HS-5 (cell line): ENCODE data around the gene PRKCB.

ENCODE experiments used
- DNase-seq: peaks from one replicate; pipeline ENCODE4 v3.0.0-alpha.2; 2012; ENCODE audit warnings: low read depth

The PRKCB gene

DNA sequence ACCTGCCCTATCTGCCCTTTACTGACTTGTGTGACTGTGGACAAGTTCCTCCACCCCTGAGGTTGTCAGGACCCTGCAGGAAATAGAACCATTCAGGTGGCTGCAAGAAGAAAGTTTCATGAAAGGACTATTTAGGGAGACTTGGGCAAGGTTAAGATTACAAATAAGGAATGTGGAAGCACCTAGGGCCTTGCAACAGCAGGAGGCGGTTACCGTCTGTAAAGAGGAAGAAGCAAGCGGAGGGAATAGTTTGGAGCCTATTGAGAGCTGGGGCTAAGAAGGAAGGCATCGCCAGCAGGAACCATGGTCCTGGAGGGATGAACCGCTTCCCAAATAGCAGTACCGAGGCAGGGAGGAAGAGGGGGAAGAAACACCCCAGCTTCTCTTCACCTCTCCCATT, 132.4 kb downstream of the PRKCB start:
- DNase-seq: no peak

DNA sequence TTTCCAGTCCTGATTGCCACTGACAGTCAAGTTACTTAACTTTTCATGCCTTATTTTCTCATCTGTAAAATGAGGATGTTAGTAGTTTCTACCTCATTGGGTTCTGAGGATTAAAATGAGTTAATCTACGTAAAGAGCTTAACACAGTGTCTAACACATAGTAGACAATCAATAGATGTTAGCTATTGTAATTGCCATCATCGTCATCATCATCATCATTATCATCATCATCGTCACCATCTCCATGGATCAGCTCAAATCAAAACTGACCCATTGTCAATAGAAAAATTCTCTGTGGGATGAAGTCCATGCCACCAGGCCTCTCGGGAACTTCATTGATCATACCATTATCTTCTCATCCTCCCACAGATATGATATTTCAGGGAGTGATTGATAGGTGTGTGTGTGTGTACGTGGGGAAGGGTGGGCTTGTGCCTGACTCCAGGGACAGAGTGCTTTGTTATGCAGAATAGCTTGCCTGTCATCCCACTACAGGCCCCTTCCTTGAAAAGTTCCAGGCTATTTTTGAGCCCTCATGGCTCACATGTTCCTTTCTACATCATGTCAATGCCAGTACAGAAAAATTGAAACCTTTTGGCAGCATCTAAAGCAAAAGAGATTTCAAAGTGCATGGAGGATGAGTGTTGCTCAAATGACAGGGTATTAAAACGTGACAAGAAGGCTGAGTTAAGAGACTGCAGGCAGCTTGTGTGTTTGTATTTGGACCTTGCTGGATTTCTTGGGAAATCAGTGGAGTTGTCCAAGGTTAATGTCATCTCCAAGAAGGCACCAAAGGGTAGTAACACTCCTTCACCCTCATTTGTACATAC, 133.9 kb downstream of the PRKCB start:
- no peak for DNase-seq

DNA sequence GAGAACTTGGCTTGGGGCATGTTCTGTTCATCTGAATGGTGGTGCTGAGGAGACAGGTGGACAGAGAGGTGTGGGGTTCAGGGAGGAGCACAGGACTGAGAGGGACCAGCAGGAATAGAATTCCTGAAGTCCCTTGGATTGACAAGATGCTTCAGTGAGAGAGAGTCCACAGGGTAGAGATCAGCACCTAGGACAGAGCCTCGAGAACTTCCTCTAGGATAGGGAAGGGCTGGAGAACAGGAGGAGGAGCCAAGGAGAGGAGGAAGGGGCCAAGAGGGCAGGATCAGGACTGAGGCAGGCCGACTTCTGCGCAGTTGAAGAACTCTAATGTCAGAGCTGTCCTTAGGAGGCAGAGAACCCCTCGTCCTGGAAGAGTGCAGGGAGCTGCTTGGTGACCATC, 138.4 kb downstream of the PRKCB start:
- no peak for DNase-seq

DNA sequence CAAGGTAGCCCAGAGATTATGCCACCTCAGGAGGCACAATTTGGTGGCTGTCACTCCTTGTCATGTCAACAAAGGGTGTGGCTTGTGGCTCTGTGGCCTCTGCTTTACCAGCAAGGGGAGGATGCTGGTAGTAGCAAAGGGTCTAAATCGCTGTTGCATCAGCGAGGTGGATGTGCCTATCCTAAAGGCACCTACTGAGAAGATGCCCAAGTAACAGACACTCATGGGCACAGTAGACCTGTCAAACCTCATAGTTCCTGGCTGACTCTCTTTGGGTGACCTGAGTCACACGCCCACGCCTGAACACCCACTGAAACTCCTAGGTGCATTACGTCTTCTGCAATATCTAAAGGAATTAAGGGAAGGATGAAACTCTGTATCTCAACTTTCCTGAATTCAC, 139.5 kb downstream of the PRKCB start:
- no peak for DNase-seq

DNA sequence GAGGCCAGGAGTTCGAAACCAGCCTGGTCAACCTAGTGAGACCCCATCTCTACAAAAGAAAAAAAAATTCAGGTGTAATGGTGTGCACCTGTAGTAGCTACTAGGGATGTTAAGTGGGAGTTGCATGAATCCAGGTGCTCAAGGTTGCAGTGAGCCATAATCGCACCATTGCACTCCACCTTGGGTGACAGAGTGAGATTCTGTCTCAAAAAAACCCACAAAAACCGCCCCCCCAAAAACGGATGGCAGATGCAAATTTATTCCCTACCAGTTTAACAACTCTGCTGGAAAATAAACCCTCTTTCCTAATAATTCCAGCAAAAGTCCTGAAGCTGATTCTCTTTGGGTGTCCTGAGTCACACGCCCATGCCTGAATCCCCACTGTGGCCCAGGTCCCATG, 140.3 kb downstream of the PRKCB start:
- no peak for DNase-seq

DNA sequence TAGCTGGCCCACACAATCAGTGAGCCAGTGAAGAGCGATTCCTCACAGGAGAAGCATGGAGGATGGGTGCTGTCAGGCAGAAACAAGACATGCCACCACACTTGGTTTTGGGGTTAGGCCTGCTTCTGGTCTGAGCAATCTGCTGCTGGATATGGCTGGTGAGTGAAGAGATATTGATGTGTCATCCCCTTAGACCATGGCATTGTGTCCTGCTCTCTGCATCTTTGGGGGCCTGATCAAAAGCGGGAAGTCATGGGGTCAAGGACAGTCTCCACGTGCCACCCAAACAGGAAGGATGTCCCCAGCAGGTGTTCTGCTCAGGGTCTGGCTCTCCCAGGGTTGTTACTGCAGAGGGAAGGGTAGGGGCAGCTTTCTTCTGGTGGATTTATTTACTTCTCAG, 140.7 kb downstream of the PRKCB start:
- no peak for DNase-seq

DNA sequence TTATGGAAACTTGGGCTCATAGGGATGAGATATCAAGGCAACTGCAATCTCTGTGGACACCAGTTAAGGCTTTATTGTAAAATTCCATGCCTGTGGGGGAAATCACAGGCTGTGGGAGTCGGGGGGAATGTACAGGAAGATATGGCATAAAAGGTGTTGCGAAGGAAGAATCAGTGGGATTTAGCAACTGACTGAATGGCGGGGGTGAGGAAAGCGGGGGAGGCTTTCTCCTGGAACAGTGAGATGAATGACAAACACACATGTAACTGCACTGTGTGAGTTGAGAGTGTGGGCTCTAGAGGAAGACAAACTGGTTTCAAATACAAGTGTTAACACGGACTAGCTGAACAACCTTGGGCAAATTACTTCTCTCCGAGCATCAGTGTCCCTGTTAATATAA, 143.7 kb downstream of the PRKCB start:
- DNase-seq: no peak

DNA sequence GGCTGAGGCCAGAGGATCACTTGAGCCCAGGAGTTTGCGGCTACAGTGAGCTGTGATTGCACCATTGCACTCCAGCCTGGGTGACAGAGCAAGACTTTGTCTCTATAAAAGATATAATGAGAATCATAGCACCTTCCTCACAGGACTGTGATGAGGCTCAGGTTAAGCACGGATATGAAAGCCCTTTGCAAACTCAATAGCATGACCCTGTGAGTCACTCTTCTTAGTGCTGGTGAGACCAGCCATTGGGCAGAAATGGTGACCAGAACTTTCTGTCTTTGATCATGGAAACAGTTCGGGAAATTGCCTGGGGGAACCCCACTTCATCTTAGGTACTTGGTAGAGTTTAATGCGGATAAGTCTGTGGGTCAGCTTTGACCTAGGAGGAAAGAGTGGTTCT, 144.2 kb downstream of the PRKCB start:
- no peak for DNase-seq

DNA sequence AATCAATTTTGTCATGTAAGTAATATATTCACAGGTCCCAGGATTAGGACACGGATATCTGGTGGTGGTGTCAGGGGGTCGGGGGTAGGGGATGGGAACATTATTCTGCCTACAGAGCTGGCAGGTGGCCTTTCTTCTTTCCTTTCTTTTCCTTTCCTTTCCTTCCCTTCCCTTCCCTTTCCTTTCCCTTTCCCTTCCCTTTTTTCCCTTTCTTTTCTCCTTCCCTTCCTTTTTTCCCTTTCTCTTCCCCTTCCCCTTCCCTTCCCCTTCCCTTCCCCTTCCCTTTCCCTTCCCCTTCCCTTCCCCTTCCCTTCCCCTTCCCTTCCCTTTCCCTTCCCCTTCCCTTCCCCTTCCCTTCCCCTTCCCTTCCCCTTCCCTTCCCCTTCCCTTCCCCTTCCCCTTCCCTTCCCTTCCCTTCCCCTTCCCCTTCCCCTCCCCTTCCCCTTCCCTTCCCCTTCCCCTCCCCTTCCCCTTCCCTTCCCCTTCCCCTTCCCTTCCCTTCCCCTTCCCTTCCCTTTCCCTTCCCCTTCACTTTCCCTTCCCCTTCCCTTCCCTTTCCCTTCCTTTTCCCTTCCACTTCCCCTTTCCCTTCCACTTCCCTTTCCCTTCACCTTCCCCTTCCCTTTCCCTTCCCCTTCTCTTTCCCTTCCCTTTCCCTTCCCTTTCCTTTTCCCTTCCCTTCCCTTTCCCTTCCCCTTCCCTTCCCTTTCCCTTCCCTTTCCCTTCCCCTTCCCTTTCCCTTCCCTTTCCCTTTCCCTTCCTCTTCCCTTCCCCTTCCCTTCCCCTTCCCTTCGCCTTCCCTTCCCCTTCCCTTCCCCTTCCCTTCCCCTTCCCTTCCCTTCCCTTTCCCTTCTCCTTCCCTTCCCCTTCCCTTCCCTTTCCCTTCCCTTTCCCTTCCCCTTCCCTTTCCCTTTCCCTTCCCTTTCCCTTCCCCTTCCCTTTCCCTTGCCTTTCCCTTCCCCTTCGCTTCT, 145.9 kb downstream of the PRKCB start:
- no peak for DNase-seq

DNA sequence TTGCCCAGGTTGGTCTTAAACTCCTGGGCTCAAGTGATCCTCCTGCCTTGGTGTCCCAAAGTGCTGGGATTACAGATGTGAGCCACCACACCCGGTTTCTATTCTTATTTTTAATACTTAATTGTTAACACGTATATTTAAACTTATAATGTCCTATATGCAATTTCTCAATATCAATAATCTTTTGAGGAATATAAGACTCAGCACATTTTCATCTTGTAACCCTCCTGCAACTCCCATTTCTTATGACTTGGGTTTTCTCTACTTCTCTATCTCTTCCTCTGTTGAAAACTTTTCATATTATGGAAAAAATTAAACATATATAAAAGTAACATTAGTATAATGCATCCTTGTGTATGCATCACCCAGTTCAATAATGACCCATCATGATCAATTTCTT, 150.7 kb downstream of the PRKCB start:
- DNase-seq: no peak

DNA sequence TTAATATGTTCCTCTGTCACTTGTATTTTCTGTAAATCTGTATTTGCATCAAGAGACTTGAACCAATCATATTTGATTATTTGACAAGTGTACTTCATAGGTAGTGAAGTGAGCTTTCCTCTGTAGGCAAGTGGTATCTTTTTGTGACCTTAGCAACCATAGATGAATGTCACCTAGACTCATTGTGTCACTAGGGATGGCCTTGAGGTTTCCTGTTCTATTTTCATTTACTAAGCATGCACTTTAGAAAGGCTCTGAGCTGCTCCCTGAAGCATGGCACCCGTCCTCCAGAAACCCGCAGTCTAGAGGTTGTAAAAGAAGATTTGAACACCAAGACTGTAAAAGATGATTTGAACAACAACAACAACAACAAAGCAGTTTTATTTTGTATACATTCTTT, 151.7 kb downstream of the PRKCB start:
- no peak for DNase-seq

DNA sequence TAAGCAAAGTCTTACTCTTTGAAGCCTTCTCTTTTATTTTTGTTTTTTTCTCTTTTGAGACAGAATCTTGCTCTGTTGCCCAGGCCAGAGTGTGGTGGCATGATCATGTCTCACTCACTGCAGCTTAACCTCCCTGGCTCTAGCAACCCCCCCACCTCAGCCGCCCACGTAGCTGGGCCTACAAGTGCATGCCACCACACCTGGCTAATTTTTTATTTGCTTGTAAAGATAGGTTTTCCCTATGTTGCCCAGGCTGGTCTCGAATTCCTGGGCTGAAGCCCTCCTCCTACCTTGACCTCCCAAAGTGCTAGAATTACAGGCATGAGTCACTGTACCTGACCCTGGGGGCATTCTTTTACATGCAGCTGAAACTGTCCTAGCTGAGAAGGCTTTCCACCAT, 154.7 kb downstream of the PRKCB start:
- DNase-seq: no peak

DNA sequence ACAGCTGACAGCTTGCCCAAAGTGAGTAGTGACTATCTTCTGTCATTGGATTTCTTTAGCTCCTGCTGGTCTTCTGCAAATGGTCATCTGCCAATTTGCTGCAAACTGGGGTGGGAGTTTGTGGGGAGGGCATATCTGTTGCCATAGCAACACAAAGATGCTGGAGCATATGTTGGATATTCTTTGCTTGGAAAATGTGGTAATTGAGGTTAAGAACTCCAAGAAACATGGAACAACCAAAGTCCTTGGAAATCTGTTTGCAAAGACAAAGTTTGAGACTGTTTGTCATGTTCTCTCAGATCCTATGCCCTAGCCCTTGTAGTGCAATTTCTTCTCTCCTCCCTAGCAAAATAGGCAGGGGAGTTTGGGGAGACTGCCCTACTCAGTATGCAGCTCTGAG, 155.3 kb downstream of the PRKCB start:
- no peak for DNase-seq

DNA sequence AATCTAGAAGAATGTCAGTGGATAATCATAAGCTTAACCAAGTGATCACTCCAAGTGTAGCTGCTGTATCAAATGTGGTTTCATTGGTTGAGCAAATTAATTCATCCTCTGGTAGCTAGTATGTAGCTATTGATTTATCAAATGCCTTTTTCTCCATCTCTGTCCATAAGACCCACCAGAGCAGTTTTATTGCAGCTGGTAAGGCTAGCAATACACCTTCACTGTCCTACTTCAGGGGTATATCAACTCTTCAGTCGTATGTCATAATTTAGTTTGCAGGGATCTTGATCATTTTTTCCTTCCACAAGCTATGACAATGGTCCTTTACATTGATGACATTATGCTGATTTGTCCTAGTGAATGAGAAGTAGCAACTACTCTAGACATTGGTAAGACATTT, 158.8 kb downstream of the PRKCB start:
- no peak for DNase-seq

DNA sequence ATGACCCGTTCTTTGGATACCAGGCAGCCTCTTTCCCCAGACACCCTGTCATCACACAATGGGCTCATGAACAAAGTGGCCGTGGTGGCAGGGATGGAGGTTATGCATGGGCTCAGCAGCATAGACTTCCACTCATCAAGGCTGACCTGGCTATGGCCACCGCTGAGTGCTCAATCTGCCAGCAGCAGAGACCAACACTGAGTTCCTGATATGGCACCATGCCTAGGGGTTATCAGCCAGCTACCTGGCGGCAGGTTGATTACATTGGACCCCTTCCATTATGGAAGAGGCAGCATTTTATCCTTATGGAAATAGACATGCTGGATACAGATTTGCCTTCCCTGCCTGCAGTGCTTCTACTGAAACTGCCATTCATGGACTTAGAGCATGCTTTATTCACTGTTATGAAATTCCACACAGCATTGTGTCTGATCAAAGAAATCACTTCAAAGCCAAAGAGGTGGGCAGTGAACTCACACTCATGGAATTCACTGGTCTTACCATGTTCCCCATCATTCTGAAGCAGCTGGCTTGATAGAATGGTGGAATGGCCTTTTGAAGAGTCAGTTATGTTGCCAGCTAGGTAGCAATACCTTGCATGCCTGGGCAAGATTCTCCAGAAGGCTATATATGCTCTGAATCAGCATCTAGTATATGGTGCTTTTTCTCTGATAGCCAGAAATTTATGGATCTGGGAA, 160.6 kb downstream of the PRKCB start:
- DNase-seq: no peak

DNA sequence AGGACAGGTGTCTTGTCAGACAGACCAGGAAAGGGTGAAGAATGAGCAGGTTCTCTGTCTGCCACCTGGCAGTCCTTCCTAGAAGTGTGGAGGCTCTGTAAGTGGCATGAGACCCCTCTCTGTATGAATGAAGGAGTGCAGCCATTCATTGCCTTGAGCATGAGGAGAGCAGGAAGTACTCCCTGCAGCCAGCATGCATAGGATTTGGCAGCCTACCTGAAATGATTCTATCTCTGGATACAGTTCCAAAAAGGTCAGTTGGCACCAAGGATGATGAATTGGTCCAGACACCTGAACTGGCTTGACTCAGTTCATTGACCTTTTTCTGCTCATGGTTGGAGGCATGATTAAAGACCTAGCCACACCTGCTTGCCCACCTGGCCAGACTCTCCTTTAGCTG, 163.0 kb downstream of the PRKCB start:
- DNase-seq: no peak

DNA sequence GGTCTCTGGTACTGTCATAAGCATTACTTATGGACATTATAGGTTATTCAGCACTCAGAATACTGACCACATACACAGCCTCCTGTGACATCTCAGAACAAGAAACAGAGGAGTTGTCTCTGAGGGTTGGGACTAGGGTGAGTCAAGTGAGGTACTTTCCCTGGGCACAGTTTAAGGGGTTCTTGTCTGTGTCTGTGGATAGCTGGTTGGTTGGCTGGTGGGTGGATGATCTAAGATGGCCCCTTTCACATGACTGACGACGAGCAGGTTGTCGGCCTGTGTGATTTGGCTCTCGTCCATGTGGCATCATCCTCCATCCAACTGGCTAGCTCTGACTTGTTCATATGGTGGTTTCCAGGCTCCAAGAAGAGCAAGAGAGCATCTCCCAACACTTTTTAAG, 163.9 kb downstream of the PRKCB start:
- DNase-seq: no peak

DNA sequence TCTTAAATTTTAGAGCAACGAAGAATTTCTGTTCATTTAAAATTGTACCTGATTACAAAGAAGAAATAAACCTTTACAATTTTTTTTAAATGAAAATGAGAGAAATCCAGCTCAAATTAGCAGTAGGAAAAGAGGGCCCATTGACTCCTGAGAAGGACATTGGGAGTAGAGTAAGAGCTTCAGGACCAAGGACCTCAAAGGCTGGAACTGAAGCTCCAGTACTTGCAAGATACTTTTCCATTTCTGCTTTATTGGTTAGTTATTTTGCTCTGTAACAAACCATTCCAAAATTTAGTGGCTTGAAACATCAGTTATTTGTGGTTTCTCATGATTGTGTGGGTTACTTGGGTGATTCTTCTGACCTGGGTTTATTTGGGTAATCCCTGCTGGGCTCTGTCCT, 165.9 kb downstream of the PRKCB start:
- no peak for DNase-seq

DNA sequence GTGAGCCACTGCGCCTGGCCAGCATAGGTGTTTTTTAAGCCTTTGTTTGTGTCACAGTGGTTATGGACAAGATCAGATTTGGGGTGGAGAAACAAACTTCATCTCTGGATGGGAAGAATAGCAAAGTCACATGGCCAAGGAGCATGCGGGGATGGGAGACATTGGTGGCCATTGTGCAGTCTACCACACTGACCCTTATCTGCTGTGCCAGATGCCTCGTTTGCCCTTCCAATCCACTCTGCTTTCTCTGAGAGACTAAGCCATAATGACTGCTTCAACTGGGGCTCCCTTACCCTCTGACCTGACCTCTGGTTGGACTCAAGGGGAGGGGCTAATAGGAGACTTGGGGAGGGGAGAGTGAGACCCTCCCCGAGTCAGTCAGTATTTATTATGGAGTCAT, 166.8 kb downstream of the PRKCB start:
- DNase-seq: no peak

DNA sequence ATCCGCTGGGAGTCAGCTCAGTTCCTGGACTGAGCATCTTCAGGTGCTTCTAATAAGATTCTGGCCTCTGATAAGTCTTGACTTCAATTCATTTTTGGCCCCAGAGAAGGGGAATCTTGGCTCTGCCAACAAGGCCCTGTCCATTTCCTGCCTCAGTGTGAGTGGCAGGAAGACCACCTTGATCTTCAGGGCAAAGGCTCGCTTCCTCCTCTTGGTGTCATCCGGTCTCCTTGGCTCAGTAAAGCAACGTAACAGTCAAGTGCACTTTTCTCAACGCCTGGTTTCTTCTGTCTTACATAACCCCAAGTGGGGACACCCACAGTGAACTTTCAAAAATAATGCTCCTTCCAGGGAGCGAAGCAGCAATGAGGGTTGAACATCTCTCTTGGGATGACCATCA, 169.8 kb downstream of the PRKCB start:
- DNase-seq: no peak

DNA sequence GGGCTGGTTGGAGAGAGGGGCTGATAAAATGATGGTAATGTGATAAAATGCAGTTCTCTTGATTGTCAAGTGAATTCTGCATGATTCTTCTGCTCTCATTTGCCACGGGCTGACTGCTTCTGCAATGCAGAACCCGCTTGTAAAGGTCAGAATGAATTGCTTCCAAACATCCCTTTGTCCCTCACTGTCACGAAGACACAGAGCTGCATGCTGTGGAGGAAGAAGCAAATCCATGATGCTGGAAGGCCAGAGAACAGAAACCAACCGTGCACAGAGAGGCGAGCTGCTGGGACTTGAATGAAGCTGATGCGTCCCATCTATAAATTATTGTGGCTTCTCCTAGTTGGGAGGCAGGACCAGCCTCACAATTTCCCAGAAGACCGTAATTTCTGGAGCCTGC, 171.6 kb downstream of the PRKCB start:
- DNase-seq: no peak

DNA sequence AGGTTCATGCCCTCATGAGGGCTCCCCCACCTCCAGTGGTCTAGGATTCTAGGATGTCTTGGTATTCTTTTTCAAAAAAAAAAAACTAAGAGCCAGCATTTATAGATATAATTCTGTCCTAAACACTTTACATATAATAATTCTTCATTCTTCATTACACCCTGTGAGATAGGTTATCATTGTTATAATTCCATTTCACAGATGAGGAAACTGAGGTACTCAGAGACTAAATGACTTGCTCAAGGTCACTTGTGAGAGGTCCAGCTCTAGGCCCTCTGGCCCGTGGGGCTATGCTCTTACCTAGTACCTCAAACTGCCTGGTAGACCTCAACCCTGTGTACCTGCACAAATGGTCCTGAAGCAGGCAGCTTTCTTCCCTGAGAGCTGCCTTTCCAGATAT, 172.2 kb downstream of the PRKCB start:
- DNase-seq: no peak

DNA sequence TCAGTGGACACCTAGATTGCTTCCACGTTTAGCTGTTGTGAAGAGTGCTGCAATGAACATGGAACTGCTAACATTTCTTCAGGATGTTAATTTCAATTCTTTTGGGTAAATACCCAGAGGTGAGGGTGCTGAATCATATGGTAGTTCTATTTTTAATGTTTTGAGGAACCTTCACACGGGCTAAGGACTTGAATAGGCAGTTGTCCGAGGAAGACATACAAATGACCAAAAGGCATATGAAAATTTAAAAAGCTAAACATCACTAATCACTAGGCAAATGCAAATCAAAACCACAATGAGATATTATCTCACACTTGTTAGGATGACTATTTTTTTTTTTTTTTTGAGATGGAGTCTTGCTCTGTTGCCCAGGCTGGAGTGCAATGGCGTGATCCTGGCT, 173.3 kb downstream of the PRKCB start:
- DNase-seq: no peak
